ENCODE data around the gene CSTPP1.
"Not testable (repeated sequence)": the region's sequence is repeated elsewhere in the genome, so short reads cannot be mapped to it uniquely, and the experiment has no call there.

CSTPP1 gene

GRCh38 chr11:46961041-46961440 is 24.5 kb downstream of the CSTPP1 start:
- DNase-seq: no peak

DNA sequence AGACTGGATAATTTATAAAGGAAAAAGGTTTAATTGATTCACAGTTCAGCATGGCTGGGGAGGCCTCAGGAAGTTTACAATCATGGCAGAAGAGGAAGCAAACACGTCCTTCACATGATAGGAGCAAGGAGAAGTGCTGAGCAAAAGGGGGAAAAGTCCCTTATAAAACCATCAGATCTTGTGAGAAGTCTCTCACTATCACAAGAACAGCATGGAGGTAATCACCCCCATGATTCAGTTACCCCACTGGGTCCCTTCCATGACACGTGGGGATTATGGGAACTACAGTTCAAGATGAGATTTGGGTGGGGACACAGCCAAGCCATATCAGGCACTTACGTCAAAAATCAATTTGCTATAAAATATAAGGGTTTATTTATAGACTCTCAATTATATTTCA is 25.3 kb downstream of the CSTPP1 start:
- peak; percentile 15 to 49 for DNase-seq

DNA sequence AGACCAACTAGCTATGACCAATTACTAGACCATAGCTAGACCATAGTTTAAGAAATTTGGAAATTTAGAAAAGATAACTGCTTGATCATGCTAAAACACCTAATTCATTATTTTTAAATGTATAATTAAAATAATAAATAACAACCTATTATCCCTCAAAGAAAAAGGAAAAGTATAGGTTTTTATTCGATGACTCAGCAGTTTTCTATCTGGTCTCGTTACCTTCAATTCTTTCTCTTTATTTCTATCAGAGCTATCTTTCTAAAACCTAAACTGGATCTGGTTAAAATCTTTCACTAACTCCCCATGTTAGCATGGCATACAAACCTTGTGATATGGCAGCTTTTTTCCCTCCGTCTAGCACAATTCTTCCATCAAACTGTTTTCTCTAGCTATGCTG is 27.3 kb downstream of the CSTPP1 start:
- no peak for DNase-seq

DNA sequence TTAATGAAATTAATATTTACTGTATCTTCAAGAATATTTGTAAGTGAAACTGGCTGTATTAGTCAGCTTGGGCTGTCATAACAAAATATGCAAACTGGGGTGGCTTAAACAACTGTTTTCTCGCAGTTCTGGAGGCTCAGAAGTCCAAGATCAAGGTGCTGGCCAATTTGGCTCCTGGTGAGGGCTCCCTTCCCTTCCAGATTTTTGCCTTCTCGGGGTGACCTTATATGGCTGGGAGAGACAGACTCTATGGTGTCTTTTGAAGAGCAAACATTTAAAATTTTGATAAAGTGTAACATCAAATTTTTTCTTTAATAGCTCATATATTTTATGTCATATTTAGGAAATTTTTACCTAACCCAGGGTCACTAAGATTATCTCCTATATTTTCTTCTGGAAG is 30.2 kb downstream of the CSTPP1 start:
- no peak for DNase-seq

DNA sequence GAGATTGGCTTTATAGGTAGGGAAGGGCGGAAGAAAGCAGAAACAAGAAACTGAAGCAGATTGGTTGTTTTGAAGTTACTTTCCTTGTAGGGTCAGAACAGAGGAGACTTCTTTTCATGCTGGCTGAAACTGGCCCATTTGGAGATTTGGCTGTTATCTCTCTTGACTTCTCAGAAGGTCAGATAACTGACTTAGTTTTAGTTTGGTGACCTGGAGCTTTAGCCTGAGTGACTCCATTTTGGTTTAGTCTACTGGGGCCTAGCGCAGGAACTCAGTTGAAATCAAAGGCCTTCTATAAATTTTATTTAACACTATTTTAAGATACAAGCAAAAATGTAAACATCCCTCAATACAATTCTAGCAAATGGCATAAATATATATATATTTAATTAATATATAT is 31.4 kb downstream of the CSTPP1 start:
- DNase-seq: no peak

GRCh38 chr11:46969379-46969778 is 32.8 kb downstream of the CSTPP1 start:
- DNase-seq: no peak

DNA sequence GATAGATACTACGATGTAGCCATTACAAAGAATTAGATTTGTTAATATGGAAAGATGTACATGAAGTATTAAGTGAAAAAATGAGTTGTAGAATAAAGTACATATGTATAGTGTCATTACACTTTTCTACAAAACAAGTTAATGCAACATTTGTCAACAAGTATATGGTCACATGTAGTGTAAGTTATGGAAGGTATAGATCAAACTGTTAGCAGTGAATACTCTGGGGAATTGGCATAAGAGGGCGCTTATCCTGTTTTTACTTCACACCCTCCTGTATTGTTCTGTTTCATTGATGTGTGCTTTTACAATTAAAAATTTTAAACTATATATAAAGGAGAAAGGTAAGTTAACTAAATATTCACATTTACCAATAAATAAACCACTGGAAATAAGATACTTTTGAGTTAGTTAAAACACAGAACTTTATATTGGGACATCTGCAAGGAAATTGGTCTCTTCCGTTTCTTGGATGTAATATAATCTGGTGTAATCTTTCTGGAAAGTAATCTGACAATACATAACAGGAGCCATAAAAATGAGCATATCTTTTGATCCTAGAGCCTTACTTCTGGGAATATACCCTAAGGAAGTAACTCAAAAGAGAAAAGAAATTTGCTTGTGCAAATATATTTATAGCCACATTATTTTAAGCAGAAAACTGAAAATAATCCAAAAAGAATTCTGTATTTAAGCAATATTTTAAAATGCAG is 34.5 kb downstream of the CSTPP1 start:
- DNase-seq: no peak

GRCh38 chr11:46972343-46972742 is 35.8 kb downstream of the CSTPP1 start:
- DNase-seq: peak; percentile 55 to 61

DNA sequence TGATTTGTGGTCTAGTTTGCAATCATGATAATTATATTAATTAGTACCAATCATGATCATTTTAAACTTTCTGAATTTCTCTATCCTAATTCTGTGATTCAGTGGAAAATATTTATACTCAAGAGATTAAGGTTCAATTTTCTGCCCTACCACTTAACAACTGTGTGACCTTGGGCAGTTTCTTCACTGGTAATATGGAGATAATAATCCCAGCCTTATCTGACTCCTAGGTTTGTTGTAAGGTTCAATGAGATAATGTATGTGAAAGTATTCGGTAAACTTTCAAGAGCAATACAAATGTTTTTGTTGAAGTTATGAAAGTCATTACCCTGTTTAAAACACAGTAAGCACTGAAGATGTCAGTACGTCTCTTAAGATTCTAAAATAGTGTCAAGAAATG is 36.3 kb downstream of the CSTPP1 start:
- no peak for DNase-seq

- DNase-seq: no peak
Observed at GRCh38 chr11:46976182-46976854, 39.8 kb downstream of the CSTPP1 start.

GRCh38 chr11:46977038-46977813 is 40.7 kb downstream of the CSTPP1 start:
- DNase-seq: no peak

- no peak for DNase-seq
Observed at GRCh38 chr11:46978005-46978491, 41.5 kb downstream of the CSTPP1 start.

- DNase-seq: no peak
Observed at GRCh38 chr11:46979358-46979757, 42.8 kb downstream of the CSTPP1 start.

- peak in 1 of 2 donors; percentile 20 for DNase-seq
Observed at GRCh38 chr11:46981436-46981835, 44.9 kb downstream of the CSTPP1 start.

DNA sequence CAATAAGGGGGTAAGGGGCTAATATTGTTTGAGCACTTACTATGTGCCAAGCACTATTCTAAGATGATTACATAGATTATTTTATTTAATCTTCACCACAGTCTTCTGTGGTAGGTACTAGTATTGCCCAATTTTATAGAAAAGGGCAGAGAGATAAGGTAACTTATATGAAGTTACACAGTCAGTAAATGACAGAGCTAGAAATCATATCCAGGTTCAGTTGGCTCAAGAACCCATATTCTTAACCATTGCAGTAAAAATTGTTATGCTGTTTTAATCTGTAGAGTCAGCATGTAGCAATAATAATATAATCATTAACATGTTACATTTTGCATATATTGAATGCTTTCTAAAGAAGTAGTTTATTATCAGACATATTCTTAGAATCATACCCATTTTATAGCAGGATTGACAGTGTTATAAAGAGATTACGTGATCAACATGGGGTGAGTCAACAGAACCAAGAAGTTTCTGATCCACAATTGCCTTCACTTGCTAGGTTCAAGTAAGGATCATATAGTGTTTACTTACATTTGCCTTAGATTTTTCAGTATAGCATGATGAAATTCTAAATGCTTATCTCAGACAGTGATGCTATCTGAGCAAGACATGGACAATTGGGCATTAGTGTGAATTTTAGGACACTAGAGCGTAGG is 46.4 kb downstream of the CSTPP1 start:
- no peak for DNase-seq

- DNase-seq: no peak
Observed at GRCh38 chr11:46983598-46983997, 47.0 kb downstream of the CSTPP1 start.

- no peak for DNase-seq
Observed at GRCh38 chr11:46984548-46984947, 48.0 kb downstream of the CSTPP1 start.

GRCh38 chr11:46984987-46985386 is 48.4 kb downstream of the CSTPP1 start:
- no peak for DNase-seq

GRCh38 chr11:46987183-46987582 is 50.6 kb downstream of the CSTPP1 start:
- no peak for DNase-seq

- not testable (repeated sequence) for DNase-seq
Observed at GRCh38 chr11:46989810-46990487, 53.4 kb downstream of the CSTPP1 start.

GRCh38 chr11:46991391-46991790 is 54.8 kb downstream of the CSTPP1 start:
- DNase-seq: no peak

DNA sequence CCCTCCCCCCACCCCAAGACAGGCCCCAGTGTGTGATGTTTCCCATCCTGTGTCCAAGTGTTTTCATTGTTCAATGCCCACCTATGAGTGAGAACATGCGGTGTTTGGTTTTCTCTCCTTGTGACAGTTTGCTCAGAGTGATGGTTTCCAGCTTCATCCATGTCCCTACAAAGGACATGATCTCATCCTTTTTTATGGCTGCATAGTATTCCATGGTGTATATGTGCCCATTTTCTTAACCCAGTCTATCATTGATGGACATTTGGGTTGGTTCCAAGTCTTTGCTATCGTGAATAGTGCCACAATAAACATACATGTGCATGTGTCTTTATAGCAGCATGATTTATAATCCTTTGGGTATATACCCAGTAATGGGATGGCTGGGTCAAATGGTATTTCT is 55.8 kb downstream of the CSTPP1 start:
- DNase-seq: not testable (repeated sequence)

GRCh38 chr11:46997796-46998195 is 61.2 kb downstream of the CSTPP1 start:
- DNase-seq: not testable (repeated sequence)
